Fibroblast of the aortic adventitia (primary cell): ENCODE data around the gene DMD. TPM values are rescaled to one million over a fixed set of nuclear protein-coding genes. Genes with fewer than 3 reads are reported as not detected.
A peak's percentile ranks its signal among the peaks of the same experiment; 100 is the strongest.

ENCODE experiments used
- DNase-seq: peaks from one replicate; pipeline ENCODE4 v3.0.0-alpha.2; 2010; ENCODE audit warnings: low read depth
- H3K4me3 ChIP-seq: 2 replicates; pipeline ENCODE4 v1.5.1; 2011; ENCODE audit warnings: low read depth, mild to moderate bottlenecking, control low read depth, low read length, moderate library complexity
- total RNA-seq: library from RNA; depleted of rRNA; stranded (reverse); fragments of >200 nt; gene quantifications from 2 replicates; pipeline ENCODE4 v1.2.3, GENCODE V29; 2012; ENCODE audit warnings: low replicate concordance
- TF ChIP-seq, protein P1 (sequence below): IDR thresholded peaks from 2 replicates; pipeline ENCODE4 v1.5.1; 2011; ENCODE audit warnings: mild to moderate bottlenecking, low read length, control low read depth, inconsistent platforms; ENCODE audit not compliant: insufficient read depth

DMD gene
- total RNA-seq, 1 donor: 10.3 TPM

GRCh38 chrX:31126205-31126604, 2085.1 kb downstream of the DMD start:
- H3K4me3 ChIP-seq: no peak overlapping the region

GRCh38 chrX:31124536-31124935, 2086.8 kb downstream of the DMD start:
- DNase-seq: no peak
- no peak overlapping the region for H3K4me3 ChIP-seq
- TF ChIP-seq, protein P1, sequence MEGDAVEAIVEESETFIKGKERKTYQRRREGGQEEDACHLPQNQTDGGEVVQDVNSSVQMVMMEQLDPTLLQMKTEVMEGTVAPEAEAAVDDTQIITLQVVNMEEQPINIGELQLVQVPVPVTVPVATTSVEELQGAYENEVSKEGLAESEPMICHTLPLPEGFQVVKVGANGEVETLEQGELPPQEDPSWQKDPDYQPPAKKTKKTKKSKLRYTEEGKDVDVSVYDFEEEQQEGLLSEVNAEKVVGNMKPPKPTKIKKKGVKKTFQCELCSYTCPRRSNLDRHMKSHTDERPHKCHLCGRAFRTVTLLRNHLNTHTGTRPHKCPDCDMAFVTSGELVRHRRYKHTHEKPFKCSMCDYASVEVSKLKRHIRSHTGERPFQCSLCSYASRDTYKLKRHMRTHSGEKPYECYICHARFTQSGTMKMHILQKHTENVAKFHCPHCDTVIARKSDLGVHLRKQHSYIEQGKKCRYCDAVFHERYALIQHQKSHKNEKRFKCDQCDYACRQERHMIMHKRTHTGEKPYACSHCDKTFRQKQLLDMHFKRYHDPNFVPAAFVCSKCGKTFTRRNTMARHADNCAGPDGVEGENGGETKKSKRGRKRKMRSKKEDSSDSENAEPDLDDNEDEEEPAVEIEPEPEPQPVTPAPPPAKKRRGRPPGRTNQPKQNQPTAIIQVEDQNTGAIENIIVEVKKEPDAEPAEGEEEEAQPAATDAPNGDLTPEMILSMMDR: no peak

More at GRCh38 chrX:31126205-31126604, 2085.1 kb downstream of the DMD start:
- DNase-seq: peak; percentile 1
- TF ChIP-seq, protein P1: no peak

DNA sequence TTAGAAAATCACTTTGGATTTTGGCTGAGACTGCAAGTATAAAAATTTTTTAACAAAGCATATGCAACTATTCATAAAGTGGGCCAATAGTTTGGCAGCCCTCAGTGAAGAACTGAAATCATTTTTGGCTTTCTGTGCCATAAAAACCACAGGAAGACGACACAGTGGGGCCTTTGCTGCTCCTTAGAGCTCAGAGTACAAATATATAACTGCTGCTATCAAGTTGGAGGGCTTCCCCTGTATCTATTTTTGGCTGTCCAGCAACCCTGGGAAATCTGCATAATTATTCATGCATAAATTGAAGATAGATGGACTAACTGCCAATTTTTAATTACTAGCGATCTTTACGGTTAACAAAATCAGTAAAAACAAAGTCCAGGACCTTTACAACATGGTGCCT, 2088.0 kb downstream of the DMD start:
- TF ChIP-seq, protein P1: no peak

DNA sequence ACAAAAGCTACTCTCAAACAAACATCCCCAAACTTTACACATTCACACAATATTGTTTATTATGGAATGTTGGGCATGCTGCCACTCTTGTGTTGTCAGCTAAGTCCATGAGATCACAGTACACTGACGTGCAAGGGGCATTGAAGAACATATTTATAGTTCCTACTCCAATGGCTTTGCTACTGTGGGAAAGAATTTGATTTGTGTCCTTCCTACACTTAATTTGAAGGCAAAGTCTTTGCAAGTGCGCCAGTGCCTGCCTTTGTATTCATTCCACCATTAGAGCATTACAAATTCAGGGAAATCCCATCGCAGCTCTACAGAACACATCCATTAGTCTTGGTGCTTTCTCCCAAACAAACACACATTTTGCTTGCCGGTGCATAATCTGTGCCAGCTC, 2094.1 kb downstream of the DMD start:
- no peak overlapping the region for H3K4me3 ChIP-seq
- no peak for DNase-seq
- TF ChIP-seq, protein P1: no peak

More for the DNA sequence above, 2088.0 kb downstream of the DMD start:
- no peak overlapping the region for H3K4me3 ChIP-seq
- no peak for DNase-seq

- DNase-seq: no peak
- no peak overlapping the region for H3K4me3 ChIP-seq
- TF ChIP-seq, protein P1: no peak
Observed at GRCh38 chrX:31115398-31115797, 2096.0 kb downstream of the DMD start.

DNA sequence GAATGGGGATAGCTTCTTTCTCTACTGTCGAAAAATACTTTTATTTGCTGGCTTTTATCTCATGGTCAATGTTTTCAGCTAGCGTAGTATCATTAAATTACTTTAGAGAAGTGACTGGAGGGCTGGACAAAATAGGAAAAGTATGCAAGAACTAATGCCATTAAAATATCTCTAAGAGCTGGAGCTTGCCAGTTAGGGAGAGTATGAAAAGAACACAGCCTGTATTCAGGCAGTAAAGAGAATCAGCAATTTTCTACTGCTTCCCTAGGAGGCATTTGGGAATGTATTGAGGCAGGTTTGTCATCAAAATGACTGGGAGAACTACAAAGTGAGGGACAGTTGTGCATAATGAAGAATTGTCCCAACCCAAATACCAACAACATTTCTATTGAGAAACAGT, 2096.5 kb downstream of the DMD start:
- H3K4me3 ChIP-seq: no peak overlapping the region
- no peak for DNase-seq
- TF ChIP-seq, protein P1: no peak
